ENCODE measurements around the gene FAM222B. TPM values are rescaled to one million over a fixed set of nuclear protein-coding genes. Genes with fewer than 3 reads are reported as not detected.

FAM222B gene
- total and polyA plus RNA-seq, 11 donors: 9.2 to 33.2 (median 16.7) TPM

- WGBS, 4 donors: 93 to 98% (median 95%) methylated on average over 3 of the region's 3 CpGs
- TF ChIP-seq CTCF (IDR thresholded peaks at IDR 0.05): no peak
- no peak for TF ChIP-seq POLR2A (IDR thresholded peaks at IDR 0.05)
- H3K4me3 ChIP-seq: no peak overlapping the region
- DNase-seq: peak in 1 of 5 donors; percentile 4
- intact Hi-C loops (cut with DNase I): loop anchor here in 1 of 10 donors (10.0 kb wide), 1 partner anchor 98 kb away; no protein-coding TSS in a partner anchor
- ATAC-seq: no peak
- no peaks in the 10 kb centered on the region for H3K4me1 ChIP-seq
- H3K36me3 ChIP-seq: peaks cover 0 to 42% (median 36%) of the 10 kb centered on the region in 9 donors
- H3K27ac ChIP-seq: no peak overlapping the region
- no peaks in the 10 kb centered on the region for H3K9me3 ChIP-seq
- H3K27me3 ChIP-seq: no peaks in the 10 kb centered on the region
Measured at GRCh38 chr17:28862561-28862960, 20.0 kb upstream of the FAM222B start.

- H3K27ac ChIP-seq: no peak overlapping the region
- intact Hi-C loops (cut with DNase I): loop anchor here in 1 of 10 donors (10.0 kb wide), 1 partner anchor 97 kb away; no protein-coding TSS in a partner anchor
- H3K36me3 ChIP-seq: peaks cover 0 to 51% (median 43%) of the 10 kb centered on the region in 9 donors
- DNase-seq (peak in 1 of 5 donors; percentile 27), ATAC-seq (peak in 1 of 4 donors; percentile 20)
- no peaks in the 10 kb centered on the region for H3K4me1 ChIP-seq
- no peaks in the 10 kb centered on the region for H3K9me3 ChIP-seq
- TF ChIP-seq CTCF (IDR thresholded peaks at IDR 0.05) (no peak), POLR2A (IDR thresholded peaks at IDR 0.05) (no peak)
- no peak overlapping the region for H3K4me3 ChIP-seq
- WGBS, 4 donors: 67 to 82% (median 69%) methylated on average over 8 of the region's 8 CpGs
- no peaks in the 10 kb centered on the region for H3K27me3 ChIP-seq
Measured at GRCh38 chr17:28861393-28862203, 19.0 kb upstream of the FAM222B start.

- Histone ChIP-seq H3K4me3 (no peak overlapping the region), H3K4me1 (peaks cover 0 to 9% (median 4%) of the 10 kb centered on the region in 12 donors), H3K27me3 (no peaks in the 10 kb centered on the region), H3K27ac (no peak overlapping the region), H3K36me3 (peaks cover 0 to 59% (median 49%) of the 10 kb centered on the region in 9 donors), H3K9me3 (no peaks in the 10 kb centered on the region)
- 86 to 94% (median 93%) methylated on average over 4 of the region's 4 CpGs for WGBS, 4 donors
- DNase-seq: peak in 1 of 5 donors; percentile 20
- intact Hi-C loops (cut with DNase I): loop anchor here in 1 of 10 donors (10.0 kb wide), 1 partner anchor 96 kb away; no protein-coding TSS in a partner anchor
- TF ChIP-seq CTCF (IDR thresholded peaks at IDR 0.05) (no peak), POLR2A (IDR thresholded peaks at IDR 0.05) (no peak)
- ATAC-seq: no peak
Measured at GRCh38 chr17:28860363-28860808, 17.8 kb upstream of the FAM222B start.

GRCh38 chr17:28858801-28859355, 16.3 kb upstream of the FAM222B start:
- H3K4me1 ChIP-seq: peaks cover 0 to 17% (median 9%) of the 10 kb centered on the region in 12 donors
- DNase-seq (peak in 1 of 5 donors; percentile 13), ATAC-seq (no peak)
- H3K4me3 ChIP-seq: no peak overlapping the region
- H3K27ac ChIP-seq: no peak overlapping the region
- H3K27me3 ChIP-seq: no peaks in the 10 kb centered on the region
- no peaks in the 10 kb centered on the region for H3K9me3 ChIP-seq
- intact Hi-C loops (cut with DNase I): loop anchor here in 3 of 10 donors (5.0 to 10.0 kb wide), 3 partner anchors 38 to 94 kb away; partner anchors contain the start of gene FLOT2 (in 1 of the 3)
- no peak for TF ChIP-seq POLR2A (IDR thresholded peaks at IDR 0.05)
- no peak for TF ChIP-seq CTCF (IDR thresholded peaks at IDR 0.05)
- WGBS, 4 donors: 46 to 61% (median 49%) methylated on average over 2 of the region's 2 CpGs
- peaks cover 0 to 59% (median 49%) of the 10 kb centered on the region in 9 donors for H3K36me3 ChIP-seq

Measured in heart left ventricle (tissue), 16 donors.